ENCODE results near the gene SYNRG.

SYNRG gene, protein sequence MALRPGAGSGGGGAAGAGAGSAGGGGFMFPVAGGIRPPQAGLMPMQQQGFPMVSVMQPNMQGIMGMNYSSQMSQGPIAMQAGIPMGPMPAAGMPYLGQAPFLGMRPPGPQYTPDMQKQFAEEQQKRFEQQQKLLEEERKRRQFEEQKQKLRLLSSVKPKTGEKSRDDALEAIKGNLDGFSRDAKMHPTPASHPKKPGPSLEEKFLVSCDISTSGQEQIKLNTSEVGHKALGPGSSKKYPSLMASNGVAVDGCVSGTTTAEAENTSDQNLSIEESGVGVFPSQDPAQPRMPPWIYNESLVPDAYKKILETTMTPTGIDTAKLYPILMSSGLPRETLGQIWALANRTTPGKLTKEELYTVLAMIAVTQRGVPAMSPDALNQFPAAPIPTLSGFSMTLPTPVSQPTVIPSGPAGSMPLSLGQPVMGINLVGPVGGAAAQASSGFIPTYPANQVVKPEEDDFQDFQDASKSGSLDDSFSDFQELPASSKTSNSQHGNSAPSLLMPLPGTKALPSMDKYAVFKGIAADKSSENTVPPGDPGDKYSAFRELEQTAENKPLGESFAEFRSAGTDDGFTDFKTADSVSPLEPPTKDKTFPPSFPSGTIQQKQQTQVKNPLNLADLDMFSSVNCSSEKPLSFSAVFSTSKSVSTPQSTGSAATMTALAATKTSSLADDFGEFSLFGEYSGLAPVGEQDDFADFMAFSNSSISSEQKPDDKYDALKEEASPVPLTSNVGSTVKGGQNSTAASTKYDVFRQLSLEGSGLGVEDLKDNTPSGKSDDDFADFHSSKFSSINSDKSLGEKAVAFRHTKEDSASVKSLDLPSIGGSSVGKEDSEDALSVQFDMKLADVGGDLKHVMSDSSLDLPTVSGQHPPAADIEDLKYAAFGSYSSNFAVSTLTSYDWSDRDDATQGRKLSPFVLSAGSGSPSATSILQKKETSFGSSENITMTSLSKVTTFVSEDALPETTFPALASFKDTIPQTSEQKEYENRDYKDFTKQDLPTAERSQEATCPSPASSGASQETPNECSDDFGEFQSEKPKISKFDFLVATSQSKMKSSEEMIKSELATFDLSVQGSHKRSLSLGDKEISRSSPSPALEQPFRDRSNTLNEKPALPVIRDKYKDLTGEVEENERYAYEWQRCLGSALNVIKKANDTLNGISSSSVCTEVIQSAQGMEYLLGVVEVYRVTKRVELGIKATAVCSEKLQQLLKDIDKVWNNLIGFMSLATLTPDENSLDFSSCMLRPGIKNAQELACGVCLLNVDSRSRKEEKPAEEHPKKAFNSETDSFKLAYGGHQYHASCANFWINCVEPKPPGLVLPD (N-terminal part only)

DNA sequence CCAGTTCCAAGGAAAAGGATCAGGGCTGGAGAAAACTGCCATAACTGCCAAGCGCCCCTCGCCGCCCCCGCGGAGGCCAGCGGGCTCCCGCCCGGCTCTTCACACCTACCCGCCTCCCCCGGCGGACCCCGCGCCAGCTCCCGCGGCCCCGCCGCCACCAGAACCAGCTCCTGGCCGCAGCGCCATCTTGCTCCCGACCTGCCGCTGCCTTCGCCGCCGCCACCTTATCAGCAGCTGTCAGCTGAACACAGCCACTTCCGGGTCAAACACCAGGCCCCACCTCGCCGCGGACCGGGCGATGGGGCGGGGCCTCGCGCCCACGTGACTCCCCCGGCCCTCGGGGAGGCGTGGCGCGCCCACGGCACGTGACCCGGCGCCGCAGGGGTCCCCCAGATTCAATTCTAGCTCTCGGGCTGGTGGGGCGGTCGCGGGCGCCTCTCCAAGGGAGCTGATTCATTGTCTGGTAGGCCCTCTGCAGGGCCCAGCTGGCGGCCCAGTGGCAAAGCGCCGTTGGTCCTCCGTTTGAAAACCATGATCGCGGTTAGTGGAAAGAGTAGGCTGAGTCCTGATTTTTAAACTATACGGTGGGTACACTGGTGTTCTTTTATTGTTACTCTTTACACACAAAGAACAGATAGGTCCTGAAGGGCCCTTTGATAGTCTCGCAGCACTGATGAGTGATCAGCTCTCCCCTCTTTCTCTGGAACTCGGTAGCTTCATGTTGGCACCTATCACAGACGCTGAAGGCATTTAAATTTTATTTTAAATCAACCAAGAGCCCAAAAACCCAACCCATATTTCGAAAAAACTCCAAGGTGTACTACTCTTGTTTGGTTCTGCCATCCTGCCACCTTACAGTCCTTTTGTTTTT, at the start of gene SYNRG:
Gene SYNRG, minus strand, starts transcription at position 249 of the 871 bp plus-strand sequence. Its CDS starts 63 bp downstream, at position 186.
- Mint-ChIP-seq H3K4me3 (peak within 1 kb of the TSS; percentile 76), H3K4me1 (peaks cover 26% of the 10 kb centered on the region), H3K27me3 (no peaks in the 10 kb centered on the region), H3K36me3 (ENCODE audit: insufficient read depth) (peaks cover 14% of the 10 kb centered on the region), H3K27ac (ENCODE audit: low read depth) (peak within 1 kb of the TSS; percentile 84), H3K9me3 (no peaks in the 10 kb centered on the region)
- DNase-seq (ENCODE audit: low spot score in 2 of 2) (peak; percentile 92 to 95), ATAC-seq (replicated peaks; ENCODE audit: extremely low read depth, poor library complexity, severe bottlenecking) (peak; percentile 86)

DNA sequence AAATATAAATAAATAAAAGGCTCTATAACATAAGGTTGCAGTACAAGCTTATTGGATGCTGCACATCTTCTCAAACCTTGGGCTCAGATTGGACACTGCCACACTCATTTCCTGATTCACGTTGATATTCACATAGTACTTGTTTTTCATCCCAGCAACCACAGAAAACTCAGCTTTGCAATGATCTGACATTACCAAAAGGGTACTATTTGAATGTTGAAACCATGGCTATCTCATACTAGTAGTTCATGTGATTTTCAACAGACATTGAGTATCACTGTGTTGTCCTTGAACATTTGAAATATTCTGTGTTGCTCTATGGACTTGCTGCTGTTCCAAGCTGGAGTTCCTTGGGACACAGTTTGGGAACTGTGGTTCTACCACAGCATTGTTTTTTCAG, 48.0 kb upstream of the SYNRG start:
- Mint-ChIP-seq H3K36me3 (ENCODE audit: insufficient read depth) (no peaks in the 10 kb centered on the region), H3K4me1 (no peaks in the 10 kb centered on the region), H3K27ac (ENCODE audit: low read depth) (no peak overlapping the region), H3K9me3 (no peaks in the 10 kb centered on the region), H3K27me3 (peaks cover 10% of the 10 kb centered on the region), H3K4me3 (no peak overlapping the region)
- ATAC-seq (replicated peaks; ENCODE audit: extremely low read depth, poor library complexity, severe bottlenecking): no peak
- DNase-seq (ENCODE audit: low spot score in 2 of 2): no peak

DNA sequence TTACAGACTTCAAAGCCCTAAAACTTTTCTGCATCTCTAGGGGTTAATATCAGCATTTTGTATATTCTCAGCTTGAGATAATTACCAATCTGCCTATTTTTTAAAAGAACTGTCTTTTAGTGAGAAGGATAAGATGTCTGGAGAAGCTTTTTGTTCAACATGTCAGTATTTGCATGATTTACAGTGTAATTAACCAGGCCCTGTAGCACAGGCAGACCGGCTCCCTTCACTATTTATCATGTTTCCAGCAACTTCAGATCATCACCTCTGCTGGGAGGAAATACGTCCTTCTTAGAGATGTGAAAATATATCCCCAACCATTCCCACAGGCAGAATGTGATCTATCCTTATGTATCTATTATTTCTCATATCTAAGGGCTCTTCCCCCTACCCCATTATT, 42.6 kb upstream of the SYNRG start:
- no peak overlapping the region for H3K27ac Mint-ChIP-seq (ENCODE audit: low read depth)
- no peaks in the 10 kb centered on the region for H3K9me3 Mint-ChIP-seq
- H3K4me3 Mint-ChIP-seq: no peak overlapping the region
- ATAC-seq (replicated peaks; ENCODE audit: extremely low read depth, poor library complexity, severe bottlenecking) (no peak), DNase-seq (ENCODE audit: low spot score in 2 of 2) (no peak)
- H3K4me1 Mint-ChIP-seq: no peaks in the 10 kb centered on the region
- peaks cover 46% of the 10 kb centered on the region for H3K27me3 Mint-ChIP-seq
- H3K36me3 Mint-ChIP-seq (ENCODE audit: insufficient read depth): peaks cover 2% of the 10 kb centered on the region

DNA sequence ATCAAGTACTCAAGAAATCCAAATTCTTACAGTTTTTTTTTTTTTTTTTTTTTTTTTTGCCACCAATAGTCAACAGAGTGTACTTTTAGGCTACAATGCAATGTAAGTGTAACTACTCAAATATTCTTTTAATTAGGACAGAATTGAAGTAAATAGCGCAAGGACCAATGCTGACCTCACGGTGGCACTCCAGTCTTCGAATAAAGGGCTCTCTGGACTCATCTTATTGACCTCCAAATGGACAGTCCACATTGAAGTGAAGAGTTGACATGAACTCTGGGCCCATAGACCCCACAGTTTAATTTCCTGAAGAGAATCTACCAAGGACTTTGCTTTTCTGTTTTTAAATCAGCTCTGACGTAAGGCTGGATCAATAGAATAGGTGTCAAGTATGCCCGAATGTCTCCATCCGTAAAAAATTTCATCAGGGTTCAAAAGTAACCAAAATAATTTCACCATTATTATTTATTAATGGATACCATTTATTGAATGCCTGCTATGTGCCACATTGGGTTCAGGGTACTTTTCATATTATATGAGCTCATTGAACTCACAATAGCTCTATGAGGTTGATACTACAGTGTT, 41.3 kb upstream of the SYNRG start:
- H3K27ac Mint-ChIP-seq (ENCODE audit: low read depth): no peak overlapping the region
- no peak overlapping the region for H3K4me3 Mint-ChIP-seq
- H3K4me1 Mint-ChIP-seq: no peaks in the 10 kb centered on the region
- peaks cover 2% of the 10 kb centered on the region for H3K36me3 Mint-ChIP-seq (ENCODE audit: insufficient read depth)
- H3K9me3 Mint-ChIP-seq: no peaks in the 10 kb centered on the region
- ATAC-seq (replicated peaks; ENCODE audit: extremely low read depth, poor library complexity, severe bottlenecking) (no peak), DNase-seq (ENCODE audit: low spot score in 2 of 2) (no peak)
- H3K27me3 Mint-ChIP-seq: peaks cover 60% of the 10 kb centered on the region

DNA sequence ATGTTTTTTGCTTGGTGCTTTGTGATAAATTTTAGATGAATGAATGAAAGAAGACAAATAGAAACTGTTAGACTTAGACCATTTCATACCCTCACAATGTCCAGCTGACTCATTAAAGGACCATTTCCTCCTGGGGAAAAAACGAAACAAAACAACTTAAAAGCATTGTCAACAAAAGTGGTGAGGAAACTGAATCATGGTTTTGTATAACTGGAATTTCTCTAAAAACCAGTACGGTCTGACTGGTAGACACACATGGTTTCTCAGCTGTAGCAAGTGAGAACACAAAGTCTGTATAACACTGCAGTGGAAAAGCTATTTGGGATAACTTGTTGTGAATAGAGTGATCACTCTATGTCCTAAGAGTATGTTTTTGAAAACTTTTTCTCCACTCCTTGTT, 39.3 kb upstream of the SYNRG start:
- ATAC-seq (replicated peaks; ENCODE audit: extremely low read depth, poor library complexity, severe bottlenecking) (no peak), DNase-seq (ENCODE audit: low spot score in 2 of 2) (no peak)
- Mint-ChIP-seq H3K27me3 (peaks cover 77% of the 10 kb centered on the region), H3K4me1 (peaks cover 5% of the 10 kb centered on the region), H3K27ac (ENCODE audit: low read depth) (no peak overlapping the region), H3K4me3 (no peak overlapping the region), H3K9me3 (no peaks in the 10 kb centered on the region), H3K36me3 (ENCODE audit: insufficient read depth) (peaks cover 2% of the 10 kb centered on the region)

DNA sequence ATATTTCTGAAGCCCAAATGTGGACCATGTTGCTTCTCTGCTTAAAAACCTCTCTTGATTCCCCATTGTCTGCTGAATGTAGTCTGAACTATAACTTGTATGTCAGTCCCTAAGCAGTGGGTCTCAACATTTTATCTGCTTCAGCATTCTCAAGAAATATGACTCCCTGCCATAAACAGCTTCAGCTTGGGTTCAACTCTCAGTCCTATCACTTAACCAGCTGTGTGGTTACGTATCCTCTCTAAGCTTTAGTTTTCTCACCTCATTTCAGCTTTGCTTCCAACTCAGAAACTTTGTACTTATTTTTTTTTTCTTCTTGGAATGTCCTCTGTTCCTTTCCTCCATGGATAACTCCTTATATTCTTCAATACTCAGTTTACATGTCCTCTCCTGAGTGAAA, 38.6 kb upstream of the SYNRG start:
- Mint-ChIP-seq H3K27ac (ENCODE audit: low read depth) (no peak overlapping the region), H3K4me3 (no peak overlapping the region), H3K9me3 (no peaks in the 10 kb centered on the region), H3K4me1 (peaks cover 6% of the 10 kb centered on the region), H3K27me3 (peaks cover 79% of the 10 kb centered on the region), H3K36me3 (ENCODE audit: insufficient read depth) (peaks cover 5% of the 10 kb centered on the region)
- DNase-seq (ENCODE audit: low spot score in 2 of 2) (no peak), ATAC-seq (replicated peaks; ENCODE audit: extremely low read depth, poor library complexity, severe bottlenecking) (no peak)

DNA sequence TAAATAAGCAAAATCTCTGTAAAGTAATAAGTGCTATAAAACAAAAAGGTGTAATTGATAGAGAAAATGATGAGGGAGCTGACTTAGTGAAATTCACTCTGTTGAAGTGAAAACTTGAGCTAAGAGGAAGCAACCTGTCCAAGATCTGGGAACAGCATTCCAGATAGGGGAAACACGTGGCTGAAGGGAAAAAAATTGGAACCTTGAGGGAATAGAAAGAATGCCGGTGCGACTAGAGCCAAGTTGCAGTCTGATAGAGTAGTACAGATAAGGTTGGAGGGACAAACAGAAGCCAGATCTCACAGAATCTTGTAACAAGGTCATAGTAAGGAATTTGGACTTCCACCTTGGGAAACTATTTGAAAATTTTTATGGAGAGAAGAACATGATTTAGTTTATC, 34.7 kb upstream of the SYNRG start:
- H3K9me3 Mint-ChIP-seq: no peaks in the 10 kb centered on the region
- H3K4me3 Mint-ChIP-seq: peak overlapping the region; percentile 86
- peaks cover 47% of the 10 kb centered on the region for H3K27me3 Mint-ChIP-seq
- peaks cover 26% of the 10 kb centered on the region for H3K36me3 Mint-ChIP-seq (ENCODE audit: insufficient read depth)
- ATAC-seq (replicated peaks; ENCODE audit: extremely low read depth, poor library complexity, severe bottlenecking): no peak
- H3K4me1 Mint-ChIP-seq: peaks cover 25% of the 10 kb centered on the region
- no peak for DNase-seq (ENCODE audit: low spot score in 2 of 2)
- H3K27ac Mint-ChIP-seq (ENCODE audit: low read depth): peak overlapping the region; percentile 88

DNA sequence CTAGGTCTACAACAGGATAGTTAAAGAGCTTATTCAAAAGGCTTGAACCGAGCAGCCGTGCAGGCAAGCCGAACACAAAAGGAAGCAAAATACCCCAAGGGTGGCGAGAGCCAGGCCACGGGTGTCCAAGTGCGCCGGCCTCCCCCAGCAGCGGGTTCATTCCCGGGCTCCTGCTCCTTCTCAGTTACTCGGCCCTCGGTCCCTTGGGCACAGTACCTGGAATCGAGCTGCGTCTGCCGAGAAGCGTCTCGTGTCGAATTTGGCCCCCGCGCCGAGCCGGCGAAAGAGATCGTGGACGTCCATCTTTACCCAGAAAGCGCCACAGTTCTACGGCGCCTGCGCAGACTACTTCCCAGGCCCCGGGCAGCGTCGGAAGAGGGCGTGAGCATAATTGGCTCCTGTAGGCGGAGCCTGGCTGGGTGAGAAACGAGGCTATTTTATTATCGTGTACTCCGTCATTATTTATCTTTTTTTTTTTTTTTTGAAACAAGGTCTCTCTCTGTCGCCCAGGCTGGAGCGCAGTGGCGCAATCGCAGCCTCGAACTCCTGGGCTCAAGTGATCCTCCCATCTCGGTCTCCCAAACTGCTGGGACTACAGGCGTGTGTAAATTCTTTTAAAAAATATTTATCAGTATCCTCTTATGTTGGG, 34.0 kb upstream of the SYNRG start, which contains the start of gene DDX52:
Gene DDX52, minus strand, starts transcription at position 329 of the 649 bp plus-strand sequence. Its CDS starts 26 bp downstream, at position 303.
- Mint-ChIP-seq H3K27me3 (peaks cover 41% of the 10 kb centered on the region), H3K4me3 (peak within 1 kb of the TSS; percentile 86), H3K36me3 (ENCODE audit: insufficient read depth) (peaks cover 32% of the 10 kb centered on the region), H3K27ac (ENCODE audit: low read depth) (peak within 1 kb of the TSS; percentile 88), H3K4me1 (peaks cover 27% of the 10 kb centered on the region), H3K9me3 (no peaks in the 10 kb centered on the region)
- ATAC-seq (replicated peaks; ENCODE audit: extremely low read depth, poor library complexity, severe bottlenecking) (peak; percentile 95), DNase-seq (ENCODE audit: low spot score in 2 of 2) (peak; percentile 76 to 81)

DNA sequence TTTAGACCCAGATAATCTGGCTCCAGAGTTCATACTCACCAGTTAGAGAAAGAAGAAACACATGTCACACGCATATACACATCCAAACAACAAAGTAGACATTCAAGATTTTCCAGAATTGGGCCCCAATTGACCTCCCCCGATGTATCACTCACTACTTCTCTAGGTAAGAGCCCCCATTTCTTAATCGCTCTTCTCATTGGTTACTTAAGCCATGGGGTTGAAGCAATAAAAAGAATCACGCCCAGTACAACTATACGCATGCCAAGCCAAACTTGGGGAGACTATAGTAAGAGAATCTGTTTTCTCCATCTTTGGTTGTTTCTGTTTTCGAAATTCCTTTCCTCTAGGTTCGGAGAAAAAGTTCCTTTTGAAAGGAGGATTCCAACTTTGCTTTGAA, 33.5 kb upstream of the SYNRG start:
- DNase-seq (ENCODE audit: low spot score in 2 of 2) (no peak), ATAC-seq (replicated peaks; ENCODE audit: extremely low read depth, poor library complexity, severe bottlenecking) (peak; percentile 53)
- Mint-ChIP-seq H3K27me3 (peaks cover 35% of the 10 kb centered on the region), H3K36me3 (ENCODE audit: insufficient read depth) (peaks cover 35% of the 10 kb centered on the region), H3K9me3 (no peaks in the 10 kb centered on the region), H3K4me1 (peaks cover 30% of the 10 kb centered on the region), H3K4me3 (peak overlapping the region; percentile 86), H3K27ac (ENCODE audit: low read depth) (peak overlapping the region; percentile 88)

DNA sequence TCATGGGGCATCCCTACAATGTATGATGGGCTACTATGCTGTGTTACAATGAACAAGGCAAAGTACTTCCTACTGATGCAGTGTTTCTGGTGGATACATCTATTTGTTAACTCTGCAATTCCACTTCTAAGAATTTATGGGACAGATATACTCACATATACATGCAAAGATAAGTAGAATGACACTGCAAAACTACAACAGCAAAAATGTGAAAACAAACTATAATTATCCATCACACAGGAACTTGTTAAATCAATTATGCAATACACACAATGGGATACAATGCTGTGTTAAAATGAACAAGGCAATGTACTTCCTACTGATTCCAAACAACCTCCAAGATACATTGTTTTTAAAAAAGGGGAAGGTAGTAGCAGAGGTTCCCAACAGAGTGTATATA, 30.8 kb upstream of the SYNRG start:
- H3K36me3 Mint-ChIP-seq (ENCODE audit: insufficient read depth): peaks cover 52% of the 10 kb centered on the region
- peaks cover 16% of the 10 kb centered on the region for H3K27me3 Mint-ChIP-seq
- DNase-seq (ENCODE audit: low spot score in 2 of 2): no peak
- no peaks in the 10 kb centered on the region for H3K9me3 Mint-ChIP-seq
- ATAC-seq (replicated peaks; ENCODE audit: extremely low read depth, poor library complexity, severe bottlenecking): no peak
- no peak overlapping the region for H3K4me3 Mint-ChIP-seq
- peaks cover 30% of the 10 kb centered on the region for H3K4me1 Mint-ChIP-seq
- H3K27ac Mint-ChIP-seq (ENCODE audit: low read depth): no peak overlapping the region

DNA sequence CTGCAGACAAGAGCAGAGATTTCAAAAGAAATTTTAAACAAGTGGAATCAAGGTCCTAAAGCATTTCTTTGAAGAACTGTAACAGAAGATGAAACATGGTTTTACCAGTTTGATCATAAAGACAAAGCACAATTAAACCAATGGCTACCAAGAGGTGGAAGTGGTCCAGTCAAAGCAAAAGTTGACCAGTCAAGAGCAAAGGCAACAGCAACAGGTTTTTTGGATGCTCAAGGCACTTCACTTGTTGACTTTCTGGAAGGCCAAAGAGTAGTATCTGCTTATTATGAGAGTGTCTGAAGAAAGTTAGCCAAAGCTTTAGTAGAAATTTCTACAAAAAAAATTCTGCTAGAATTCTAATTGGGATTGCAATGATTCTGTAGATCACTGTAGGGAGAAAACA, 28.7 kb upstream of the SYNRG start:
- H3K4me3 Mint-ChIP-seq: no peak overlapping the region
- ATAC-seq (replicated peaks; ENCODE audit: extremely low read depth, poor library complexity, severe bottlenecking) (no peak), DNase-seq (ENCODE audit: low spot score in 2 of 2) (no peak)
- H3K27ac Mint-ChIP-seq (ENCODE audit: low read depth): no peak overlapping the region
- H3K36me3 Mint-ChIP-seq (ENCODE audit: insufficient read depth): peaks cover 61% of the 10 kb centered on the region
- no peaks in the 10 kb centered on the region for H3K27me3 Mint-ChIP-seq
- peaks cover 24% of the 10 kb centered on the region for H3K4me1 Mint-ChIP-seq
- no peaks in the 10 kb centered on the region for H3K9me3 Mint-ChIP-seq
